Measurements from ENCODE around the gene GSG1L. TPM values are rescaled to one million over a fixed set of nuclear protein-coding genes. Genes with fewer than 3 reads are reported as not detected.

GSG1L gene
- total RNA-seq, 2 experiments from 2014 or later: not detected

DNA sequence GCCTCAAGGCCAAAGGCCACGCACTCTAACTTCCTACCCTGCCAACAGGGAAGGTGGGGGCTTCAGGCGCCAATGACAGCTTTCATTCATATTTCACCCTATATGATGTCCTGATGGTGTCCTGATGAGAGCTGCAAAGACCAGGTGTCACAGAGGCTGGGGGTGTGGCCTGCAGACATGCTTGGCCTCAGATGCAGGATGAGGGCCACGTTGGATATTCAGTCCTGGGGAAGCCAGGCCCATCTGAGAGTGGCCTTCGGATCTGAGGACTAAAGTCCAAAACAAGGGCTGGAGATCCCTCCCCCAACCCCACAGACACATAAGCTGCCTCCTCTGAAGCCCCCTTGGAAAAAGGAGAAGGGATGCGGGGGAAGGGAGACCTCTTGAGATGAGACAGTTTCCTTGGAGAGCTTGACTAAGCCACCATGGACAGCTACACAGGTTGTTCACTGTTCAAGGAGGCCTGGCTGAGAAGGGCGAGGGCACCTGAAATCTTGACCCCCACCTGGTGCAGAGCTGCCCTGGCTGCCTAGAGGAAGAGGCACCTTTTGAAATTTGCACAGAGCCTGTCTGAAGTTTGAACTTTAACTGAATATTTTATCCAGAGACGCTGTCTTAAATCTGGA, 24.3 kb upstream of the GSG1L start:
- Mint-ChIP-seq H3K27me3 (no peaks in the 10 kb centered on the region), H3K4me1 (no peaks in the 10 kb centered on the region), H3K27ac (no peak overlapping the region), H3K4me3 (no peak overlapping the region), H3K9me3 (no peaks in the 10 kb centered on the region), H3K36me3 (ENCODE audit: low read depth) (peaks cover 2% of the 10 kb centered on the region)
- DNase-seq: no peak
- ChIA-PET CTCF (interaction anchor here (1.2 kb wide), 1 partner anchor 225 kb away, joined by 3 read pairs; no protein-coding TSS in a partner anchor), POLR2A (no interaction called here)

GRCh38 chr16:28087140-28087660, 23.7 kb upstream of the GSG1L start:
- no peak for DNase-seq
- Mint-ChIP-seq H3K36me3 (ENCODE audit: low read depth) (peaks cover 2% of the 10 kb centered on the region), H3K27ac (no peak overlapping the region), H3K27me3 (no peaks in the 10 kb centered on the region), H3K4me1 (no peaks in the 10 kb centered on the region), H3K4me3 (no peak overlapping the region), H3K9me3 (no peaks in the 10 kb centered on the region)
- CTCF ChIA-PET: interaction anchor here (1.2 kb wide), 1 partner anchor 226 kb away, joined by 3 read pairs; no protein-coding TSS in a partner anchor
- POLR2A ChIA-PET: no interaction called here

DNA sequence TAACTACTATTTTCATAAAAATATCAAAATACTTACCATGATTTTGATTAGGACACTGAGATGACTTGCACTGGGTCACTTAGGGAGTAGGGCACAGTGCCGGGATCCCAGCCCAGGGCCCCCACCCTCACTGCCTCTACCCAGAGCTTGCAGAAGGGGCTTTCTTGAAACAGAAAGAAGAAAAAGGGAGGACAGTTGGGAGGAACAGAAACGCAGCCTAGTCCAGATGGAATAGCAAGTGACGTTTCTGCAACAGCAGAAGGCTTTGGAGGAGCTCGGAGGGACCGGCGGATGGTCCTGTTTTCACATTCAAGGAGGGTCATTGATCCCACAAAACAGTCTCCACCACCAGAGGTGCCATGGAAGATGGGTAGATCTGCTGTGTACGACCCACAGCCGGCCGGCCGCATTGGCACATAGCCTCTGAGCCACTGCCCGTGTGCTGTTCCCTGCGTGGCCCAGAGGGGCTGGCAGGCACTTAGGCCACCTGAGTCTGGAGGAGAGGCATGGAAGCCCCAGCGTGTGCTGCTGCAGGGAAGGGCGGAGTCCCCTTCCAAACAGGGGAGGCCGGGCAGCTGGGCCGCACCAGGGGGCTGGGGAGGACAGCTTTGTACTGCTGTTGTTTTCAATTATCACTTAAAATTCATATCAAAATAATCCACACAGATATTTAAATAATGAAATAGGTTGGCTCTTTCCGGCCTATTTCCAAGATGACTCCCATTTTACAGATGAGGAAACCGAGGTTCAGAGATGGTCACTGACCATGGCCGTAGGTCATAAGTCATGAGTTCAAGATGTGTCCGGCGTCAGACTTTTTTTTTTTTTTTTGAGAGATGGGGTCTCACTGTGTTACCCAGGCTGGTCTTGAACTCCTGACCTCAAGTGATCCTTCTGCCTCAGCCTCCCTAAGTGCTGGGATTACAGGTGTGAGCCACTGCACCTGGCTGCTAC, 22.9 kb upstream of the GSG1L start:
- Mint-ChIP-seq H3K27ac (no peak overlapping the region), H3K9me3 (no peaks in the 10 kb centered on the region), H3K27me3 (no peaks in the 10 kb centered on the region), H3K36me3 (ENCODE audit: low read depth) (no peaks in the 10 kb centered on the region), H3K4me1 (no peaks in the 10 kb centered on the region), H3K4me3 (no peak overlapping the region)
- ChIA-PET CTCF (no interaction called here), POLR2A (no interaction called here)
- DNase-seq: no peak

DNA sequence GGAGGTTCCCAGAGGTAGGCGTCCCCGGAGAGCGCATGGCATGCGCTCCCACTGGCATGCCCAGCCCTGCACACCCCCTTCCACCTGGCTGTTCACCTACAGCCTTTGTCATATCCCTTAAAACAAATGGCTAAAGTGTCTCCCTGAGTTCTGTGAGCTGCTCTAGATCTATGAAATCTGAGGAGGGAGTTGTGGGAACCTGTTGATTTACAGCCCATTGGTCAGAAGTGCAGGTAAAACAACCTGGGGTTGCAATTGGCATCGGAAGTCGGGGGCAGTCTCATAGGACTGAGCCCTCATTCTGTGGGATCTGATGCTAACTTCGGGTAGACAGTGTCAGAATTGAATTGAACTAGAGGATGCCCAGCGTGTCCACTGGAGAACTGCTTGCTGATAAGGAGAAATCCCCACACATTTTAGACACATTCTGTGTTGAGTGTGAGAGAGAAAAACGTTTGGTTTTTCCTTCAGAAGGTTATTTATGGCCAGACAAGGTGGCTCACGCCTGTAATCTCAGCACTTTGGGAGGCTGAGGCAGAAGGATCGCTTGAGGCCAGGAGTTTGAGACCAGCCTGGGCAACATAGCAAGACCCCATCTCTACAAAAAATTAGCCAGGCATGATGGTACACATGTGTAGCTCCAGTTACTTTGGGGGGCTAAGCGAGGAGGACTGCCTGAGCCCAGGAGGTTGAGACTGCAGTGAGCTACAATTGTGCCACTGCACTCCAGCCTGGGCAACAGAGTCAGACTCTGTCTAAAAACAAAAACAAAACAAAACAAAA, 22.1 kb upstream of the GSG1L start:
- no peaks in the 10 kb centered on the region for H3K9me3 Mint-ChIP-seq
- no peaks in the 10 kb centered on the region for H3K36me3 Mint-ChIP-seq (ENCODE audit: low read depth)
- no peak for DNase-seq
- no peaks in the 10 kb centered on the region for H3K27me3 Mint-ChIP-seq
- H3K4me3 Mint-ChIP-seq: no peak overlapping the region
- no peak overlapping the region for H3K27ac Mint-ChIP-seq
- H3K4me1 Mint-ChIP-seq: no peaks in the 10 kb centered on the region
- CTCF ChIA-PET: no interaction called here
- POLR2A ChIA-PET: no interaction called here

GRCh38 chr16:28084209-28084608, 20.7 kb upstream of the GSG1L start:
- Mint-ChIP-seq H3K27ac (no peak overlapping the region), H3K36me3 (ENCODE audit: low read depth) (no peaks in the 10 kb centered on the region), H3K4me3 (no peak overlapping the region), H3K9me3 (no peaks in the 10 kb centered on the region), H3K4me1 (no peaks in the 10 kb centered on the region), H3K27me3 (no peaks in the 10 kb centered on the region)
- ChIA-PET CTCF (no interaction called here), POLR2A (interaction anchor here (0.7 kb wide), 1 partner anchor 13 kb away, joined by 3 read pairs; no protein-coding TSS in a partner anchor)
- no peak for DNase-seq

GRCh38 chr16:28082624-28083023, 19.1 kb upstream of the GSG1L start:
- Mint-ChIP-seq H3K4me1 (no peaks in the 10 kb centered on the region), H3K27ac (no peak overlapping the region), H3K4me3 (no peak overlapping the region), H3K27me3 (no peaks in the 10 kb centered on the region), H3K36me3 (ENCODE audit: low read depth) (no peaks in the 10 kb centered on the region), H3K9me3 (no peaks in the 10 kb centered on the region)
- ChIA-PET CTCF (interaction anchor here (1.2 kb wide), 1 partner anchor 9 kb away, joined by 3 read pairs; no protein-coding TSS in a partner anchor), POLR2A (no interaction called here)
- DNase-seq: no peak

DNA sequence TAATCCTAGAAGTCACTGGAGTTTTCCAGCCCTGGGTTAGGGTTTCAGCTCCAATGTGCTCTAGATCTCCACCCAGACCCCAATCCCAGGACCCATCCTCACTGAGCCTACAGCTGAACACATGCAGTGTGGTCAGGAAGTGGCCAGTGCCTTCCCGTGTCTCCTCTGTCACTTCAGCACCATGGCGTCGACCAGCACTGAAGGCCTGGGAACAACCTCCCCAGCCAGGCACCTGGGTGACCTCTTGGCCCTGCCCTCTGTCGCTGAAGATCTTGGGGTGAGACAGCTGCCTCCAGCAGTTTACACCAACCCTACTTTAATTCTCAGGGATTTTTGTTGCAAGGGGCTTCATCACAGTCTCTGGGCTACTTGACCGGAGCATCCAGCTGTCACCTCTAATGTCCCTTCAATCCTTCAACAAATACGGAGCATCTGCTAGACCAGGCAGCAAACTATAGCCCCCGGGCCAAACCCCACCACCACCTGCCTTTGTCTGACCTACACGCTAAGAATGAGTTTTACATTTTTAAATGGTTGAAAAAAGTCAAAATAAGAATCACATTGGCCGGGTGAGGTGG, 18.0 kb upstream of the GSG1L start:
- H3K4me1 Mint-ChIP-seq: no peaks in the 10 kb centered on the region

DNA sequence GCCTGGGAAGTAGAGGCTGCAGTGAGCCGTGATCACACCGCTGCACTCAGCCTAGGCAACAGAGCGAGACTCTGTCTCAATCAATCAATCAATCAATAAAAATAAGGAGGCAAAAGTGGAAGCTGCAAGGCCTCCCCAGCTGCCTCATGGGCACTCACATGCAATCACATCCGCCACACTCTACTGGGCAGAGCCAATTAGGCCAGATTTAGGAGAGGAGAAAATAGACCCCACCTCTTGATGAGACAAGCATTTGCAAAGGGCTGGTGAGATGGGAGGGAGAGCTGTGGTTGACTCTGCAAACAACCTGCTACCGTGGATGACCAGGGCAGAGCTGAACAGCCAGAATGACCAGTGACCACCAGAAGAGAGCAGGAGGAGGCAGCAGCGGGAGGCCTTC, 14.7 kb upstream of the GSG1L start:
- Mint-ChIP-seq H3K9me3 (no peaks in the 10 kb centered on the region), H3K4me1 (no peaks in the 10 kb centered on the region), H3K4me3 (no peak overlapping the region), H3K27me3 (no peaks in the 10 kb centered on the region), H3K36me3 (ENCODE audit: low read depth) (no peaks in the 10 kb centered on the region), H3K27ac (no peak overlapping the region)
- ChIA-PET CTCF (no interaction called here), POLR2A (no interaction called here)
- no peak for DNase-seq

More for the DNA sequence above, 18.0 kb upstream of the GSG1L start:
- H3K27me3 Mint-ChIP-seq: no peaks in the 10 kb centered on the region
- ChIA-PET CTCF (no interaction called here), POLR2A (no interaction called here)
- no peak for DNase-seq
- no peak overlapping the region for H3K27ac Mint-ChIP-seq
- no peak overlapping the region for H3K4me3 Mint-ChIP-seq
- no peaks in the 10 kb centered on the region for H3K9me3 Mint-ChIP-seq
- no peaks in the 10 kb centered on the region for H3K36me3 Mint-ChIP-seq (ENCODE audit: low read depth)

- no peaks in the 10 kb centered on the region for H3K4me1 Mint-ChIP-seq
- H3K9me3 Mint-ChIP-seq: no peaks in the 10 kb centered on the region
- H3K27ac Mint-ChIP-seq: no peak overlapping the region
- POLR2A ChIA-PET: no interaction called here
- no peak overlapping the region for H3K4me3 Mint-ChIP-seq
- DNase-seq: no peak
- no peaks in the 10 kb centered on the region for H3K36me3 Mint-ChIP-seq (ENCODE audit: low read depth)
- CTCF ChIA-PET: no interaction called here
- peaks cover 3% of the 10 kb centered on the region for H3K27me3 Mint-ChIP-seq
Measured at GRCh38 chr16:28073836-28074235, 10.3 kb upstream of the GSG1L start.

DNA sequence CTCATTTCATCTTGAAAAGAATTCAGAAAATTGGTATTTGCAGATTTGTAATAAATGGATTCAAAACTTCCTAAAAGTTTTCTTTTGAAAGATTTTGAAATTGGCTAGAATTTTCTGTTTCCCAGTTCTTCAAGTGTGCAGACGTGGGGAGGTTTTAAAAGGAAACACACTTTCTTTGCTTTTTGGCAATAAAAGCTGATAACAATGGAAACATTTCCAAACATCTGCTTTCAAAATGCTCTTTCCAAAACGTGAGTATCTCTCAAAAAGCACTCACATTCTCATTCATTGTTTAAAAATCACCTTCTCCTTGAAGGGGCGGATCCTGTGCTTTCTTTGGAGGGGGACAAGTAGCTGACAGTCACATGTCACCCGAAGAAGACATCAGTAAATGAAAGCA, 8.6 kb upstream of the GSG1L start:
- ChIA-PET POLR2A (no interaction called here), CTCF (no interaction called here)
- H3K4me3 Mint-ChIP-seq: no peak overlapping the region
- H3K27ac Mint-ChIP-seq: no peak overlapping the region
- peaks cover 3% of the 10 kb centered on the region for H3K27me3 Mint-ChIP-seq
- H3K9me3 Mint-ChIP-seq: no peaks in the 10 kb centered on the region
- no peaks in the 10 kb centered on the region for H3K36me3 Mint-ChIP-seq (ENCODE audit: low read depth)
- H3K4me1 Mint-ChIP-seq: no peaks in the 10 kb centered on the region
- no peak for DNase-seq

- ChIA-PET POLR2A (interaction anchor here (0.6 kb wide), 1 partner anchor 14 kb away, joined by 3 read pairs; no protein-coding TSS in a partner anchor), CTCF (interaction anchor here (1.2 to 1.6 kb wide), 4 partner anchors 89 to 520 kb away, joined by 3 to 5 read pairs (median 3); partner anchors contain the start of gene KATNIP)
- H3K27ac Mint-ChIP-seq: no peak overlapping the region
- DNase-seq: no peak
- H3K27me3 Mint-ChIP-seq: peaks cover 8% of the 10 kb centered on the region
- no peaks in the 10 kb centered on the region for H3K36me3 Mint-ChIP-seq (ENCODE audit: low read depth)
- H3K4me1 Mint-ChIP-seq: no peaks in the 10 kb centered on the region
- H3K4me3 Mint-ChIP-seq: no peak overlapping the region
- H3K9me3 Mint-ChIP-seq: no peaks in the 10 kb centered on the region
Measured at GRCh38 chr16:28069971-28070794, 6.7 kb upstream of the GSG1L start.

GRCh38 chr16:28068976-28069375, 5.5 kb upstream of the GSG1L start:
- ChIA-PET CTCF (no interaction called here), POLR2A (no interaction called here)
- no peaks in the 10 kb centered on the region for H3K36me3 Mint-ChIP-seq (ENCODE audit: low read depth)
- no peak overlapping the region for H3K4me3 Mint-ChIP-seq
- H3K4me1 Mint-ChIP-seq: no peaks in the 10 kb centered on the region
- no peaks in the 10 kb centered on the region for H3K9me3 Mint-ChIP-seq
- DNase-seq: no peak
- no peak overlapping the region for H3K27ac Mint-ChIP-seq
- H3K27me3 Mint-ChIP-seq: peaks cover 19% of the 10 kb centered on the region

Data from activated CD4-positive, alpha-beta T cell treated with anti-CD3 and anti-CD28 coated beads, Interleukin-2, amount 10 ng/mL, durations not matched to agents 7 days and 5 days (primary cell).